Left ventricle myocardium superior (tissue), 1 donor: ENCODE results near the gene HBZ. TPM values are rescaled to one million over a fixed set of nuclear protein-coding genes. Genes with fewer than 3 reads are reported as not detected.
"Not testable (repeated sequence)": the region's sequence is repeated elsewhere in the genome, so short reads cannot be mapped to it uniquely, and the experiment has no call there.

ENCODE experiments used
- ATAC-seq: fragments of 200-7000 bp; cut with Tn5 transposase; one replicate; pipeline ENCODE4 v1.9.1; 2020; ENCODE audit warnings: mild to moderate bottlenecking, moderate library complexity
- DNase-seq: peaks from one replicate; pipeline ENCODE4 v3.0.0-alpha.2; 2020
- intact Hi-C: fragments of 100-400 bp; cut with micrococcal nuclease; formaldehyde crosslinking; loops from one replicate; pipeline ENCODE4 v1.11.0; 2022
- long read RNA-seq: library from polyadenylated mRNA; unstranded; transcript quantifications from one replicate; pipeline ENCODE4 v2.0.0, GENCODE V29; 2021
- total RNA-seq: library from RNA; stranded (reverse); fragmentation: NEBNext Ultra II Directional; extraction: Animal tissue kit (Norgen Biotek cat#: 25700); gene quantifications from one replicate; pipeline ENCODE4 v1.2.1, GENCODE V29; 2021
- donor health status: DM: no; HTN: yes; CAD: no; lungs with severe emphysema.

HBZ gene
- total RNA-seq, result not detected
- long read RNA-seq, result 0 reads

DNA sequence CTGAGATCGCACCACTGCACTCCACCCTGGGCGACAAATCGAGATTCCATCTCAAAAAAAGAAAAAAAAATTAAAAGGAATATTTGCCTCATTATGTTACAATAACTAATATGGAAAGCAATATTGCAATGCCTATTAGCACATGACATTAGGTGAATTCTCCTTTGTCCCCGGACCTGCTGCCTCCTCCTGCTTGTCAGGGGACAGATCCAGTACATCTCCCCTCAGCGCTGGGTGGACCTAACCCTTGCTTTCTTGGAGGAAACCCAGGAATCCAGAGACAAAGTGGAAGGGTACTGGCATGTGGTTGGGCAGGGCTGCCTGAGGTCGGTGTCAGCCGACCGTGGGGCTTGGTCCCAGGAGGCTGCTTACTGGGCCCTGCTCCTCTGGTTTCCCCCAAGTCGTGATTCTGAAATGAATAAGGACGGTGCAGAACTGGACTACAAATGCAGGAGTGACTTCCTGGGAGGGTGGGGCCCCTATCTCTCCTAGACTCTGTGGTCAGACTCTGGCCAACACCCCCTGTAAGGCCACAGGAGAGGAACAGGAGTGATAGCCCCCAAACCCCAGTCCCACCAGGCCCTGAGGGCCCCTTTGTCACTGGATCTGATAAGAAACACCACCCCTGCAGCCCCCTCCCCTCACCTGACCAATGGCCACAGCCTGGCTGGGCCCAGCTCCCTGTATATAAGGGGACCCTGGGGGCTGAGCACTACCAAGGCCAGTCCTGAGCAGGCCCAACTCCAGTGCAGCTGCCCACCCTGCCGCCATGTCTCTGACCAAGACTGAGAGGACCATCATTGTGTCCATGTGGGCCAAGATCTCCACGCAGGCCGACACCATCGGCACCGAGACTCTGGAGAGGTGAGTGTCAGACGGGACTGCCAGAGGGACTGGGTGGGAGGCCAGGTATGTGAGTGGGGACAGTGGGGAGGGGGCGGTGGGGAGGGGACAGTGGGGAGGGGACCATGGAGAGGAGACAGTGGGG, at the start of gene HBZ:
Gene HBZ (plus strand): TSS at position 504 of the 988 bp plus-strand sequence. CDS start 266 bp downstream, at position 770.
- intact Hi-C loops, result no loop called here
- DNase-seq, result no peak
- ATAC-seq, result no peak

DNA sequence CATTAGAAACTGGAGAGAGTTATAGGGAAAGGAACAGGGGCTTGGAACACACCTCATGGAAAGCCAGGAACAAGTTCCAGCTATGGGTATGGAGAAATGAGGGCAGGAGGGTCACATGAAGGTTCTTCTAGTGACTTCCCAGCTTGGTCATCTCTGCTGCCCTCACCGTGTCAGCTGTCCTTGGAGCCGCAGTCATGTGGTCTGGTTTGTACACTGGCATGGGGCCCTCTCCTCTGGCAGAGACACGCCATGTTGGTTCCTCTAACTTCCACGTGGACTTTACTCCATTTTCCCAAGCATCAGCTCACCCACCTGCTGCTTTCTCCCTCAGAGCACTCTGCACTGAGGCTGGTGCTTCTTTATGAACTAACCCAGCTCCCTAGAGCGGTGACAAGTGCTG, 48.1 kb upstream of the HBZ start:
- intact Hi-C loops, result no loop called here
- DNase-seq, result no peak
- ATAC-seq, result no peak

DNA sequence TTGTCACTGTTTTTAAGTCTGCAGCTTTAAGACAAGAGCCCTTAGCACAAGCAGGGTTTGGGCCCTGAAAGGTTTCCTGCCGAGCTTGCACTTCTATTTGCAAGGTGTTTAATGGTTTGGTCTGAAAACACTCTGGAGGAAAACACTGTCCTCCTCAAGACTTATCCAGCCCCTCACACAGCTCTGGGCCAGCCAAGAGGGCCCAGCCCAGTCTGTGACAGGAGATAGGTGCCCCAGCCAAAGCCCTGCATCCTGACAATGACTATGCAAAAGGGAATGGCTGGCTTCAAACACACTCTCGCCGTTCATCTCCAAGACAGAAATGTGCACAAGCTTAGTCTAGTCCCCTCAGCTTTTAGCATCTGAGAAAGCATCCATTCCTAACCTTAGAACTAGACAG, 47.5 kb upstream of the HBZ start:
- DNase-seq (no peak), ATAC-seq (no peak)
- intact Hi-C loops, result loop anchor here (5.0 kb wide), 1 partner anchor 77 kb away; the partner anchor contains the start of gene HBQ1

DNA sequence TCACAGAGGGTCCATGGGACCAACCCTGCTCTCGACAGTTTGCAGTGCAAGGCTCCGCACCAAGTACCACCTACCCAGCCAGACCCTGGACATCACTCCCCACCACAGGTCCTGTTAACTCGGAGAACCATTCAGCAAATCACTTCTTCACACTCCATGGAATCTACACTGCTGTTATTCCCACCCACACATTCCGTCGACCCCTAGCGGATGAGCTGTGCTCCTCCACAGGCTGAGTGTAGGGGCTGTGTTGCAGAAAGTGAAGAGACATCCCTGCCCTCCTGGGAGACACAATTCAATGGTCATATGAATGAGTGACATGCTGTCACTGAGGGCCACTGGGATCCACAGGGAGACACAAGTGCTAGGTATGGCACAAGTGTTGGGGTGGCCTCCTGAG, 46.9 kb upstream of the HBZ start:
- intact Hi-C loops, result loop anchor here (5.0 kb wide), 1 partner anchor 77 kb away; the partner anchor contains the start of gene HBQ1

GRCh38 chr16:106623-107324, 45.7 kb upstream of the HBZ start:
- intact Hi-C loops, result loop anchor here (5.0 kb wide), 1 partner anchor 76 kb away; the partner anchor contains the start of gene HBQ1
- ATAC-seq (peak; percentile 23), DNase-seq (no peak)

More for the DNA sequence above, 46.9 kb upstream of the HBZ start:
- DNase-seq, result no peak
- ATAC-seq, result no peak

DNA sequence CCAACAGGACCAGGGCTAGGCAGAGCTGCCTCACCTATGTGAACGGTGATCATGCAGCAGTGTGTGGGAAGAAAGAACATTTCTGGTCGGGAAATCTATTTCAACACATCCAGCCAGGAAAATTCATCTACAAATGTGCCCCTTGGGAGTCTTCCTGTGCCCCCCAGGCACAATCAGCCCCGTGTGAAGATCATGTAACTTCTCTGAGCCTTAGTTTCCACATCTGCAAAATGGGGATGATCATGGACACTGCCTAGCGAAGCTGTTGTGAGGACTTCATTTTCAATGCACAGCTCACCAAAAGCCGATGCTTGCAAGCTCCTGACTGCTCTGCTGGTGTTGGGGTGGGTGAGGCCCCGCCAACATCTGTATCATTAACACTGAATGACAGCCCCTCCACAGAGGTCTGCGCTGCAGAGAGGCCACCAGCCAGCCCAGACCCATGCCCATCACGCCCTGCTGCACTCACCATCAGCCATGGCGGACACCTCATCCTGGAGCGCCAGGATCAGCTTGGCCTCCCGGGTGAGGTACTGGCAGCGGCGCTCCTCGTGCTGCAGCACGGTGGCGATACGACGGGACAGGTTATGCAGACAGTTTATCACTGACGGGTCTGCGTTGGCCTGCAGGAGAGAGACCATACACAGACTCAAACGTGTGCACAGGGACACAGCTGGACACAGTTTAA, 40.1 kb upstream of the HBZ start:
- ATAC-seq (no peak), DNase-seq (no peak)
- intact Hi-C loops, result no loop called here

- DNase-seq (no peak), ATAC-seq (no peak)
- intact Hi-C loops, result no loop called here
Measured at GRCh38 chr16:114327-114726, 38.1 kb upstream of the HBZ start.

- ATAC-seq (no peak), DNase-seq (no peak)
- intact Hi-C loops, result no loop called here
Measured at GRCh38 chr16:116015-116414, 36.4 kb upstream of the HBZ start.

DNA sequence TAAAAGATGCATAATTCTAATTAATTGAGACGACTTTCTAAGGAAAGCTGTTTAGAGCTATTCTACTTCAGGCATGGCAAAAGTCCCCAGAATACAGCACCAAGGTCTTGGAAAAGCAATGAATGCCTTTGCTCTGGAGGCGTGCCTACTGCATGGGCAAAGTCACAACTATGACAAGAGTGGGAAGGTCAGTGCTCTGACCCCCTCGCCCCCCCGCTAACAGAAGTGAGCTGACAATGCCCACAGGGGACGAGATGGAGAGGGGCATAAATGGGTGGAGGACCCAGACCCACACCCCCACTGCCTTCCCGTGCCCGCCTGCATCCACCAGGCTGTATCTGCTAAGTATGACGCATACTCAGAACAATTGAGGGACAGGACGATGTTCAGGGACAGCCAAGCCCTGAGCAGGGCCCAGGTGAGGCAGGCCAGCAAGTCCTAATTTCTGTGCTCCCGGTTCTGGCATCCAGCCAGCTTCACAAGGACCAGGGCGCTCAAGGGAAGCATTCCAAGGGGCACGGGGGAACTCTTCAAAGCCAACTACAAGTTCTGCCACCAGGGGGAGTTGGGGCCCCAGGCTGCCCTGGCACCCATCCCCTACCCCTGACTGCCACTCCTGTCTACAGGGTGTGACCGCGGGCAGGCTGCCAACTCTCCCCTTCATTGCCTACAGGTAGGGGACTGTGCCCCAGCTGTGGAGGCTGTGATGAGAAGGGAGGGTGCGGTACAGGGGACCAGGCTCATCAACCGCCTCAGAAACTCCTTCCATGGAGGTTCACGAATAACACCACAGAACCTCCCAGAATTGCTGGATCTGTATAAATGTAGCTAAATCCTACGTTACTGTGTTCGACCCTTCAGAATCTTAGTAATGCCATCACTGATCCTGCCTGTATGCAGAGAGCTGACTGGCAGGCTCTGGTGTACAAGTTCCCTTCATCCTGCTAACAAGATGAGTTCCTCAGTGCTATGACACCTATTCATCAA, 34.8 kb upstream of the HBZ start:
- intact Hi-C loops, result no loop called here

DNA sequence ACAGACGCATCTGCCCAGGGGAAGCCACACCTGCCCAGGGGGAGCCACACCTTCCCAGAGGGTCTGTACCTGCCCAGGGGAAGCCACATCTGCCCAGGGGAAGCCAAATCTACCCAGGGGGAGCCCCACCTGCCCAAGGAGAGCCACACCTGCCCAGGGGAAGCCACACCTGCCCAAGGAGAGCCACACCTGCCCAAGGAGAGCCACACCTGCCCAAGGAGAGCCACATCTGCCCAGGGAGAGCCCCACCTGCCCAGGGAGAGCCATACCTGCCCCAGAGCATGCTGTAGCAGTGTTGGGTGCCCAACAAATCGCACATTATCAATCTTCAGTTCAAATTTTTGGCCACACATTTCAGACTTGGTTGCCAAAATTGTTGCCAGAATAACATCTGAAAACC, 33.6 kb upstream of the HBZ start:
- intact Hi-C loops, result no loop called here

More for the DNA sequence above, 34.8 kb upstream of the HBZ start:
- DNase-seq, result peak; percentile 72
- peak; percentile 68 for ATAC-seq

DNA sequence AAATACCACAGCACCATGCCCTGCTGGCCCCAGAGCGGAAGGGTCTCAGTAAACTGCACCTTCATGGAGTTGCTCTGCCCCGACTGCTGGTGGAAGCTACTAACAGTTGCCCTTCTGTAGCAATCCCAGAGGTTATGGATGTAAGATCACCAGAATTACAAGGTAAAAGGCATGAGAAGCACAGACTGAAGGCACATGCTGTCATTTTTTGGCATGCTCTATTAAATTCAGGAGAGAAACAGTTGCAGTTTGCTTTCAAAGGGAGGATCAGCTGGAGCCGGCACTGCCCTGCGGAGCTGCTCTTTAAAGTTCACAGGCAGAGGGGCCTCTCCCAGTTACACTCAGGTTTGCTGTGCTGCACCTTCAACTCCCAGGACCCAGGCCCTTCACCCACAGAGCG, 33.1 kb upstream of the HBZ start:
- intact Hi-C loops, result no loop called here
- no peak for DNase-seq
- ATAC-seq, result no peak

More for the DNA sequence above, 33.6 kb upstream of the HBZ start:
- DNase-seq, result no peak
- ATAC-seq, result no peak

- intact Hi-C loops, result no loop called here
- no peak for ATAC-seq
- no peak for DNase-seq
Measured at GRCh38 chr16:119835-120491, 32.5 kb upstream of the HBZ start.

DNA sequence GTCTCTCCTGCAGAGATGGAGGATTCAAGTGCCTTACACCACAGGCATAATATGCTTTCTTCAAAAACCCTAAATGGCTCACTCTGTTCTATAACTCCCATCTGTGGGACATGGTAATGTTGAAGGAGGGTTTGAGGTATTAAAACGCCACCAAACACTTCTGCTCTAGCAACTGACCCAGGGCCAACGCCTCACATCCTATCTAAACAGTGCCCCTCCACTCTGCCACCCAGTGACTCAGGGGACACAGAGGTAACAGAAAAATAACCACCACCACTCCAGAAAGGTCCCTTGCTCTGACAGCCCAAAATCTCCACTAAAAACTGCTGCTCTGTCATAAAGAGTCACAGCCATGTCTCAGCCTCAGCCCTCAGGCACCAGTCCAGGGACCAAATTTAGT, 31.7 kb upstream of the HBZ start:
- intact Hi-C loops, result no loop called here
- no peak for ATAC-seq
- DNase-seq, result no peak

DNA sequence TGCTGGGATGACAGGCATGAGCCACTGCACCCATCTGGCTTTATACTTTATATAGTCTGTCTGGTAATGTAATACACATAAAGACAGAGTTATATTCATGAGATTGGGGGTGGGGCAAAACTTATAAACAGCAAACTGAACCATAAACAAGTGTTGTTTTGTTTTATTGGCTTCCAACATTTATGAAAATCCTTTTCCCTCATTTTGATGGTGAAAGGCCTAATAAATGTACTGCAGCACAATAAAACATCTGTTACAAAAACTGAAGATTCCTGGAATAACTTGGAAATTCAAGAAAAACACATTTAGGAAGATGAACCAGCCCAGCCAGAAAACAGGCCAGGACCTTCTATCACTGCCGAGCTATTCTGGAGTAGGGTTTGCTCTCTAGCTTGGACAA, 30.1 kb upstream of the HBZ start:
- ATAC-seq, result no peak
- intact Hi-C loops, result no loop called here
- DNase-seq, result no peak

- intact Hi-C loops, ATAC-seq, DNase-seq: not testable (repeated sequence)
Measured at GRCh38 chr16:123558-124350, 28.7 kb upstream of the HBZ start.

DNA sequence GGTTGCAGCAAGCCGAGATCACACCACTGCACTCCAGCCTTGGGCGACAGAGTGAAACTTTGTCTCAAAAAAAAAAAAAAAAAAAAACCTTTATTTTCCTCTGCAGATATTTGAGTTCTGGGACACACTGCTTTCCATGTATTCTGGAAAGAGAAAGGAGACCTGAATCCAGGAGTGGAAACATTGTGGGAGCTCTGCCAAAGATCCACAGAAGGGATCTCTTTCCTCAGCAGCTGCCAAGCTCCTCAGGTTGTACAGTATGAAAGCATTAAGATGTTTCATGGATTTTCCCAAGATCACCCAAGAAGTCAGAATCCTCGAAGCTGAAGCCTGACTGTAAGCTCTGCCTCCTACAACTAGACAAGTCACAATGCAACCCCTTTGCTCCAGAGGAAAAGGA, 27.4 kb upstream of the HBZ start:
- DNase-seq, result no peak
- intact Hi-C loops, result no loop called here
- ATAC-seq, result no peak

- DNase-seq, result no peak
- ATAC-seq, result no peak
- intact Hi-C loops, result no loop called here
Measured at GRCh38 chr16:129075-129474, 23.4 kb upstream of the HBZ start.
